DMS153 treated with DMSO at 0.1 percent for 48 hours (cell line): ENCODE data around the gene BCL11B.

Experiments
- DNase-seq: peaks from one replicate; lab custom pipeline; 2025; ENCODE audit not compliant: unreplicated experiment; lab: John Stamatoyannopoulos, UW

BCL11B gene

DNA sequence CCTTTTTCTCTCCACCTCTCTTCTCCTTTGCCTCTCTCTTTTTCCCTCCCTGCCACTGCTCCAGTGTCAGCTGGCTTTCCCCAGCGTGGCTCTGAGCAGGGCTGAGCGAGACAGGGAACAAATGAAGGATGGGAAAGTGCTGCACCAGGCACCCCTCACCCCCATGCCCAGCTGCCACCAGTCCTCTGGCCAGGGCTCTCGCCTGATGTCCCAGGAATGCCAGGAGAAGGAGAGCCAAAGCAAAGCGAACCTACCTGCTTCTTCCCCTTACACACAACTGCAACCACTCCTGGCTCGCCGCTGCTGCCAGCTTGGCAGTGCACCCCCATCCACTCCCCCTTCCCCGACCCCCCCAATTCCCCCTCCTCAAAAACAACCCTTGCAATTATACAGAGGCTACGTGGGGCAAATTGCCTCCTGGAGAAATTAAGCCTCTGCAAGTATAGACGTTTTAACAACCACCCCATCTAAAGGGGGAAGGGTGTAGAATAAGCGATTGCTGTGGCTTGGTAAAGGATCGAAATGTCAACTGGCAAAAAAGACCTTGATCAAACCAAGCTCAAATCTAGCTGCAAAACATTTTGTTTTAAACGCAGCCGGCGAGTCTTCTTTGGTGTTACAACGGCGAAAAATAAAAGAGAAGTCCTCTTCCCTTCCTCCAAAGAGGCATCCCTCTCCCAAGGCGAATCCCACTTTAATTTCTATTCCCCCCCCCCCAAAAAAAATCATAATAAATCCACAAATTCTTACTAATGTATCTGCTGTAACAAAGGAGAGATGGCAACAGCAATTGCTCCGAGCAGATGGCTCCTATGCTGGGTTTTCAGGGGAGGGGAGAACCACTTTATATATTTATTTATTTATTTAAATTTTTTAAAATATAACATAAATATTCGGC lies 2.9 kb downstream of the BCL11B start:
- DNase-seq: no peak

- no peak for DNase-seq
These were observed 3.9 kb downstream of the BCL11B start for GRCh38 chr14:99267837-99268781.

- DNase-seq: no peak
These were observed 4.6 kb downstream of the BCL11B start for GRCh38 chr14:99267381-99267780.

GRCh38 chr14:99266181-99267178 lies 5.5 kb downstream of the BCL11B start:
- DNase-seq: no peak

- no peak for DNase-seq
These were observed 6.4 kb downstream of the BCL11B start for GRCh38 chr14:99265571-99265970.

DNA sequence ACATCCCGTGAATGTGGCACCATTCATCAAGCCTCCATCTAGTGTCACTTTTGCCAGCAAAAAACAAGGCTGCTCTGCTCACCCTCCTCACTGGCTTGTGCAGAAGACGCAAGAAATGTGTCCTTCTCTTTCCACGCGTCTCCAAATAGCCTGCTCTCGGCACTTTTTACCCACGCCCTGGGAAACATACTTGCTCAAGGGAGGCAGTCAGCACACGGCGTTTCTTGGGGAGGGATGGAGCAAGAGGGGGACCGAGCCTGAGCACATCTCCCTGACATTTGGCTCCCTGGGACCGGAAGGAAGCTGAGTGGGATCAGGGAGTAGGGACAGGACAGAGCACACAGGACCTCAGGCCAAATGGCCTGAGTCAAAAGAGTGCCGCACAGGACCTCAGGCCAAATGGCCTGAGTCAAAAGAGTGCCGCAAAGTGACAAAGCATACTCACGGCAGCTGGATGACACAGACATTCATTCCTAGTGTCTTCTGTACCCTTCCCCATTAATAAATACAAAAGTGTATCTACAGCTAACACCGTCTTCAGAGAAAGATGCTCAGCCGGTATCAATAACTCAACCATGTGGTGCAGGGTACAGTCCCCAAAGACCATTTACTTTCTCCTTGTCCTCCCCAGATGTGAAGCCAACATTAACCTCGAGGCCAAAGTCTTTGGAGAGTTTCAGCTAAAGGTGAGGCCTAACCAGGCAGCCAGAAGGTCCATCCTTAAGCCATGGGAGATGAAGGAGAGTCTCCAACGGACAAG lies 7.1 kb downstream of the BCL11B start:
- DNase-seq: no peak

GRCh38 chr14:99263564-99264330 lies 8.2 kb downstream of the BCL11B start:
- no peak for DNase-seq

GRCh38 chr14:99262977-99263448 lies 9.0 kb downstream of the BCL11B start:
- DNase-seq: no peak

DNA sequence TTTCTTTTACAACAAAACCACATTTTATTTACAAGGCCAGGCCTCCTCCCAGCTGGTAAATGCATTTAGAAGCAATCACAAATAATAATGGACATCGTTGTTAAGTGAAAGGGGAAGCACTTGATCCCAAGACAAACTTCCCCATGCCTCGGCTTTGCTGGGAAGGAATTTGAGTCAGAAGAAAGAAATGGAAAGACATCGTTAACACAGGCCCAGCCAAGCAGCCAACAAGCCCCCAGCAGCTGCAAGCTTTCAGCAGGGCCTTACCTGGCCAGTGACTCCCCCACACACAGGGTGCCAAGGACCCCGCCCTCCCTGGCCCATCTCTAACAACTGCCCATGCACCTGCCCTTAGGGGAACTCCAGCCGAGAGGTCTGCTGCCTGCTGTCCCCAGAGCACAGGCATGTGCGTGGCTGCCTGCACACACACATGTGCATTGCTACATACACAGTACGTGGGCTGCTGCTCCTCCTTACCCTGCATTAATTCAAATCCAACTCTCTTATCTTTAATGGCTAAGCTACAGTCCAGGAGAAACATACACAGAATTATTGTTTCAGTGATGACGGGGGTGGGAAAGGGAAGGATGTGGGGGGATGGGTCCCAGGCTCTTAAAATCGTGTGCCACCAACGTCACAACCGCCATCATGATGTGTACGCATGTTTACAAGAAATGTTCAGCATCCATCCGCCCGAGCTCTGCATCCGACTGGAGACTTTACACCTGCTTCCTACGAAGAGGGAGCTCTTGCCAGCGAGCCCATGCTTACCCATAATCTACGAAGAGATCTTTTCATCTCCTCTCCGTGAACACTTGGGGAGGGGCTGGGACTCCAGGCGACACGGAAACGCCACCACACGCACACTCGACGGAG lies 9.8 kb downstream of the BCL11B start:
- DNase-seq: no peak

DNA sequence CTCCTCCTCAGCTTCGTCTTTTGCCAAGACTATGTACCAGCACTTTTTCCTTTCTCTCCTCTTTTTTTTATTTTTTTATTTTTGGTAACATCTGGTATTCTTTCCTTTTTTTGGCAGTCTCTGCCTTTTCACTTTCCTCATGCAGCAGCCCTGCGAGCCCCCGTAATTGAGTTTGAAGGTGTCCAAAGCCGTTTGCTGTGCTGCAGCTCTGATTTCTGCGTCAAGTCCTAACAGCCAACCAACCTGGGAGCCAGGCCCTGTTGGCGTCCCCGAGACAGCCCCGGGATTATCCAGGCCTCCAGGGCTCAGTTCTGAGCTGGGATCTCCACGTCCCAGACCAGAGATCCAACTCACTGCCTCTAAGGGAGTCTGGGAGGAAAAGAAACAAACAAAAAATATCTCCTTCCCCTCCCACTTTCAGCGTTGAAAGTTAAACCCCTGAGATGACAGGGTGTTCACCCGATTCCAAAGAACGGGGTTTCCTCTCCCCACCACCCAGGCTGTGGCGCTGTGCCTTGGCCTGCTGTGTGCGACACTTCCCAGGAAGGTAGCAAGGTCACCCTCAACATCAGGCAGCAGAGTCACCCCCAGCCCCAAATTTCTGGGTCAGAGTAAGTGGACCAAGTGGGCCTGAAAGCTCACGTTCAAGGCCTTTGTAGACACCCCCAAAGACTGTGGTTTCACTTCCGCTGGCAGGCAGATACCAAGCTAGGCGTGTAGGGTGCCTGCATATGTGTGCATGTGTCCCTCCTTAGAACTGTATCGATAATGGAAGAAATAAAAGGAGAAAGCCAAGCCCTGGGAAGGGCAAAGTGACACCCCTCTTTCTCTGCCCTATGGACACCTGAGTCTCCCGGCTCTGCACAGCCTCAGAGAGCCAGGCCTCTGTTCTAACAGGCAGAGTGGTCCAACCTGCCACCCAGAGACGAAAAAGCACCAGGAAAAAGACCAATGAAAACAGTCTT lies 11.1 kb downstream of the BCL11B start:
- DNase-seq: no peak

DNA sequence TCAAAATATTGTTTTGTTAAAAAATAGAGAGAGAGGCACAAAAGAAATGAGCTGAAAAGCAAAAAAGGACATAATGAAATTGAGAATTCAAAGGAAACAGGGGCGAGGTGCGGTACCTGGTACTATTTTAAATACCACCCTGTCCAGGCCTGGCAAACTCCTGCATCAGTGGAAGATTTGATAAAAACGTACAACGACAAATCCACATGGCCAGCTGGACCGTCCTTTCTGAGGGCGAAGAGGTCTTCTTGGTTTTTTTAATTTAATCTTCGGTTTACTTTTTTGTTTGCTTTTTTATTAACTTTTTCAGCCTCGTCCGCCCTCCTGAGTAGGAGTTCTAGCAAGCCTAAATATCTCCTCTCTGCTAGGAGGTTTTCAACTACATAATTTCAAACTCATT lies 11.9 kb downstream of the BCL11B start:
- DNase-seq: no peak

GRCh38 chr14:99258876-99259726 lies 12.9 kb downstream of the BCL11B start:
- no peak for DNase-seq

- DNase-seq: no peak
These were observed 13.6 kb downstream of the BCL11B start for GRCh38 chr14:99258341-99258861.

DNA sequence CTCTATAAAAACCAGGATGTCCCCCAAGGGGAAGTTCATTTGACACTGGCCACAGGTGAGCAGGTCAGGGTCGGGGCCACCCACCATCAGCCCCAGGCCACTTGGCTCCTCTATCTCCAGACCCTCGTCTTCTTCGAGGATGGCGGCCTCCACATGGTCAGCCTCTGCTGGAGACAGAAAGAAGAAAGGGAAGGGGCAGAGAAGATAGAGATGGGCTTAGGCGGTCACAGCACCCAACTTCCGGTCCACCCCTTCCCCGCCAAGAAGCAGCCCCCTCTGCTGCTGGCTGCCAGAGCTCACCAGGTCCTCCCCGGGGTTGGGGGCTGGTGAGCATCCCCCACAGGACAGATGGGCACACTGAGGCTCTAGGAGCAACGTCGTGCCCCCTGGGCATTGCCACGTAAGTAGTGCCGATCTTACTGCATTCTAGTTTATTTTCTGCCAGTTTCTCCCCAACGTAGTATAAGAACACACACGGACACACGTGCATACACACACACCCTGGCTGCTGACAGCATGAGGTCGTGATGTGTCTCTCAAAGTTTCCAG lies 14.2 kb downstream of the BCL11B start:
- DNase-seq: no peak

DNA sequence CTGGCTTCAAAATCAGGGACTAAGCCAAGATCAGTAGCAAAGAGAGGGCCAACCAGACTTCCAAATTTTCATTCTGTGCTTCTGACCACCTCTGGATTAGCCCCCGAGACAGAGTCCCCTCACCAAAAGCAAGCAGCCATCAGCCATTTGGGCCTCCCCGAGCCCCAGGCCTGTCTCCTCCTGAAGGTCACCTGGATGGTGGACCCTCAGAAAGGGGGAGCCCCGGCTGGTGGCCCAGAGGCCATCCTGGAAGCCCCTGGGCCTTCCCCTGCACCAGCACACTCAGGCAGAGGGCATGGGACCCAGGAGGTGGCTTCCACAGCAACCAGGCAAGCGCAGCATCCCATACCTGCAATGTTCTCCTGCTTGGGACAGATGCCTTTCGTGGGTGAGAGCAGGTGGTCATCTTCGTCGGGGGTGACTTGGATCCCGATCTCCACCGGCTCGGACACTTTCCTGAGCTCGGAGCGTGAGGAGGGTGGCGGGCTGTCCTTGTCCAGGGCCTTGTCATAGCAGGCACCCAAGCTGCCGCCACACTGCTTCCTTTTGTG lies 14.8 kb downstream of the BCL11B start:
- DNase-seq: no peak
